Measurements from ENCODE around the gene CACNB1.
"Not testable (repeated sequence)": the region's sequence is repeated elsewhere in the genome, so short reads cannot be mapped to it uniquely, and the experiment has no call there.

Gene CACNB1

DNA sequence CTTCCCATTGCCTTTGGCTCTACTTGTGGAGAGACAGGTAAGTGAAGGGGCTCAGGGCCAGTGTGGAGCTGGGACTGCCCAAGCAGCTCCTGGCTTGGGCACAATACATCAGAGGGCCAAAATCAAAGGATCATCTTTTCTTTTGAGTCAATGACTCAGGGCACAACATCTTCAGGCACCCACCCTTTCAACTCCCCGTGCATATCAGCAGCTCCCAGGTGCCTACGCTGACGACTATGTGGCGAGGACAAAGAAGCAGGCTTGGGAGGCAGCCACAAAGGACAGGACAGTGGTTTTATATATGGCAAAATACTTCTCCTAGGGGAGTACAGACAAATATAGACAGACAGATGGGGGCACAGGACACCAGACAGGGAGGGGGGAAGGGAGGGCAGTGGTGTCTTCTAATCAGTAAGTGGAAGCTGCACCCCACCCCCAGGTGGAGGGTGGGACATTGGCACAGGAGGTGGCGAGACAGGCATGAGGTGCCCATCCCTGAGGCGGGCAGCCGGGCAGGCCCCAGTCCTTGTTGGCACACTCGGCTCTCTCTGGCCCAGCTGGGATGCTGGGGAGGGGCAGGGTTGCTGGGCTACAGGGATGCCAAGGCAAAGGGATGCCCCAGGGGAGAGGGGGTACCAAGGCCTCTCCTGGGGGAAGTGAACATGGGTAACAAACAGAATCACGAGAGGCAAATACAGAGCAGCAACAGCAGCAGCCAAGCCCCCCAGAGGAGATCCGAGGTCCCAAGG, 23.8 kb downstream of the CACNB1 start:
- DNase-seq = no peak

DNA sequence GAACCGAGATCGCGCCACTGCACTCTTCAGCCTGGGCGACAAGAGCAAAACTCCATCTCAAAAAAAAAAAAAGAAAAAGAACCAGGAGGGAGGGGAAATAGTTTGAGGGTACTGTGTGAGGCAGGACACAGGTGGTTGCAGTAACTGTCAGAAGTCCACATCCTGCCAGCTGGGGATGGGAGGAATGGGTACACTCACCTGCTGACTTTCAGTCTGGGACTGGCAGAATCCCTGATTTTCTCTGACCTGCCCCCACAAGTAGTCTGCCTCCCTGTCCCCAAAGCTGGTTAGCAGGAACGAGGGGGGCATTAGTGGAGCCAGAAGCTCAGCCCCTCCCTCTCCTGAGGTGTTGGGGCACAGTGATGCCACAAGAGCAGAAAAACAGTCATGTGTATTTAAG, 24.4 kb downstream of the CACNB1 start:
- no peak for DNase-seq

DNA sequence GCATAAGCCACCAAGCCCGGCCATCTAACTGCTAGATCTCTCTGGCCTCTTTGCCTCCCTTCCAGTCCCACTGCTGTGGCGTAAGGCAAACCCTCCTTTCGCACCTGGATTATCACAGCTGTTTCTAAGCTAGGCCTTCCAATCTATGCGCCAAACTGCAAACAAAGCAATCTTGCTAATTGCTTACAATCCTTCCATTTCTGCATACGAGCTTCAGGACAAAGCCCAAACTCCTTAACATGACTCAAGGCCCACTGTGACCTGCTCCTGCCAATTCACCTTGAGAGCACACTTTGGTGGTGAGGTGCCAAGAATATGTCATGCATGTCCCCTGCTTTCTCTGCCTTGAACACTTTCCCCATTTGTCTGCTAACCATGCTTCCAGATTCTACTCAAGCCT, 25.5 kb downstream of the CACNB1 start:
- DNase-seq = no peak

DNA sequence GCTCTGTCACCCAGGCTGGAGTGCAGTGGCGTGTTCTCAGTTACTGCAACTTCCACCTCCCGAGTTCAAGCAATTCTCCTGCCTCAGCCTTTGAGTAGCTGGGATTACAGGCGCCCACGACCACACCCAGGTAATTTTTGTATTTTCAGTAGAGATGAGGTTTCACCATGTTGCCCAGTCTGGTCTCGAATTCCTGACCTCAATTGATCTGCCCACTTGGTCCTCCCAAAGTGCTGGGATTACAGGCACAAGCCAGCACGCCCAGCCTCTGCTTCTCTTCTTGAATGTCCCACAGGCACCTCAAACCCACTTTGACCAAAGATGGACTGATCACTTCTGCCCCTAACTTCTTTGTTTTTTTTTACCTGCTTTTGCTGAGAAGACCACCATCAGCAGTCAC, 26.9 kb downstream of the CACNB1 start:
- DNase-seq = no peak

DNA sequence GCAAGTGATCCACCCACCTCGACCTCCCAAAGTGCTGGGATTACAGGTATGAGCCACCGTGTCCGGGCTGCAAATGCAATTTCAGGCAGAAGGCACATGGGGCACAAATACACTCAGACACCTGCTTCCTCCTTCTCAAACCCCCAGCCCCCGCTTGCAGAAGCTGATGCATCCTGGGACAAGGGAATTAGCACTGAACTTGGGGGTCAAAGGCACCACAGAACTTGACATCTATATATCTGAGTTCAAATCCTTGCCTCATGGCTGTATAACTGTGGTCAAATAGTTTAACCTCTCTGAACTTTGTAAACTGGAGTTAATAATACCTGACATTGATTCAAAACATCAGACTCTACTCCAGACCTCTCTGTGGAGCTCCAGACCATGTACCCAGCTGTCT, 27.4 kb downstream of the CACNB1 start:
- no peak for DNase-seq

DNA sequence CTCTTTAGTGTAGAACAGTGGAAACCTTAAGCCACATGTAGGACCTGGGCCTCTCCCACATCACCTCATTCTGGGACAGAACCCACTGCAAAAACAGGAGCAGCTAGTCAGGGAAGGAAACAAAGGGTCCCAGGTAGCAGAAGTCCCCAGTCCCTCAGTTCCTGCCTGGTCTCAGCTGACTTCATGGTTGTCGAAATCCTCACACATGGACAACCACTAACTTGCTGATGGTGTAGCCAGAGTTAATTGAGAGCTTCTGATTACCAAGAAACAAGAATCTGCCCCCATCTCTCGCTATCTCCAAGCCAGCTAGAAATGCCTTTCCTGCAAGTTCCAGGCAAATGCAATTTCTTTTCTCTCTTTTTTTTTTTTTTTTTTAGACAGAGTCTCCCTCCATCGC, 28.0 kb downstream of the CACNB1 start:
- no peak for DNase-seq

DNA sequence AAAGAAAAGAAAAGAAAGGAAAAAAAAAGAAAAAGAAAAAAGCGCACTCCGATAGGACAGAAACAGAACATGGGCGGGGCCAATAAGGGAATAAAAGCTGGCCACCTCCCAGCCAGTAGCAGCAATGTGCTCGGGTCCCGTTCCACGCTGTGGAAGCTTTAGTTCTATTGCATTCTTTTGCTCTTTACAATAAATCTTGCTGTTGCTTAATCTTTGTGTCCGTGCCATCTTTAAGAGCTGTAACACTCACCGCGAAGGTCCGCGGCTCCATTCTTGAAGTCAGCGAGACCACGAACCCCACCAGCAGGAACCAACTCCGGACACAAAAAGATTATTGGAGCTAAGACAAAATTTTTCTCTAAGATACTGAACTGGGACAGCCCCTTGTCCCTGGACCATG, 28.4 kb downstream of the CACNB1 start:
- DNase-seq = no peak

DNA sequence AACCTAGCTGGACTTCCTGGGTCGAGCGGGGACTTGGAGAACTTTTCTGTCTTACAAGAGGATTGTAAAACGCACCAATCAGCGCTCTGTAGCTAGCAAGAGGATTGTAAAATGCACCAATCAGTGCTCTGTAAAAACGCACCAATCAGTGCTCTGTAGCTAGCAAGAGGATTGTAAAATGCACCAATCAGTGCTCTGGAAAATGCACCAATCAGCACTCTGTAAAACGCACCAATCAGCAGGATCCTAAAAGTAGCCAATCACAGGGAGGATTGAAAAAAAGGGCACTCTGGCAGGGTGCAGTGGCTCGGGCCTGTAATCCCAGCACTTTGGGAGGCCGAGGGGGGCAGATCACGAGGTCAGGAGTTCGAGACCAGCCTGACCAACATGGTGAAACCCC, 29.0 kb downstream of the CACNB1 start:
- not testable (repeated sequence) for DNase-seq

DNA sequence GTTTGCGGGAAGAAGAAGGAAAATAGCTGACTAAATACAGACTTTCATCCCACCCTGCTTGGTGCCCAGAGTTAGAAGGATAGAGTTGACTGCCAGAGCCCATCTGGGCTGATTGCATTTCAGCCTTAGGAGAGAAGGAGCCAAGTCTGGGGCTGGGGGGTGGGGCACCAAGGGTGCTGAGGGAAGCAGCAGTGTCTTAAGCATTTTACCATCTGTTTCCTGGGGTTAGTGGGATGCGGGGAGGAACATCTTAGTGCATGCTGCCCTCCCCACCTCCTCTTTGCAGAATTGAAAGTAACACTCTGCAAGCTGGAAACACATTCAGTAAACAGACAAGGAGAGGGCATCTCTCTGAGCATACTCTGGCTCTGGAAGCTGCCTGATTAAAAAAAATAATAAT, 30.0 kb downstream of the CACNB1 start:
- DNase-seq = no peak

DNA sequence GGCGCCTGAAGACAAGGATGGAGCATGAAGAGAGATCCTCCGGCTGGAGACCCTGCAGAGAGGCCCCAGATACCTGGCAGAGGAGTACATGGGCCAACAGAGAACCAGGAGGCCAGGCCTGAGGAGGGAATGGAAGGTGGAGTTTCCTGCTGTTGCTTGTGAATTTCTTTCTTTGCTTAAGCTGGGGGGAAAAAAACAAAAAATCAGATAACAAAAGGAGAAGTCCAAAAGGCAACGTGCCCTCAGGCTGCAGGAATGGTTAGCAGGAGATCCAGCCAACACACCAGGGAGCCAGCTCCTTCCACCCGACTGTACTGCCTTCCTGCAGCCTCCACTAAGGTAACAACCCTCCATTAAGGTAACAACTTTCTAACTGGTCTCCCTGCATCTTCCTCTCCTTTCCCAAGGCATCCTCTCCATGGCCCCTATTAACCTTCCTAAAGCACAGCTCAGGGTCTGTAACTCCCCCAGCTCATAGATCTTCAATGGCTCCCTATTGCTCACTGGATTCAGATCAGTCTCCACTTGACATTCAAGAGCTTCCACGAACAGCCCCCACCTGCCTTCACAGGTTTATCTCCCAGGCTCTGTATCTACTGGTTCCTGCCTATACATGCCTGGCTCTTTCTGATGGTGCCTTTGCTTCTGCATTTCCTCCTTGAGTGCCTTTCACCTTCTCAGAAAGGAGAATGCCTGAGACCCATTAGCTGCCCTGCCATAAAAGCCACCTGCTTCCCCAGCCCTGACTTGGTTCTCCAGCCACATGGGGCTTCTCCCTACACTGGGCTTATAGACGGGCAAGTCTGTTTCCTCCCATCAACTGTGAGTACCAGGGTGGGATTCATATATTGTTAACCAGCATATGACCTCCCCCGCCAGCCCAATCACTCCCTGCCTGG, 30.8 kb downstream of the CACNB1 start:
- no peak for DNase-seq

DNA sequence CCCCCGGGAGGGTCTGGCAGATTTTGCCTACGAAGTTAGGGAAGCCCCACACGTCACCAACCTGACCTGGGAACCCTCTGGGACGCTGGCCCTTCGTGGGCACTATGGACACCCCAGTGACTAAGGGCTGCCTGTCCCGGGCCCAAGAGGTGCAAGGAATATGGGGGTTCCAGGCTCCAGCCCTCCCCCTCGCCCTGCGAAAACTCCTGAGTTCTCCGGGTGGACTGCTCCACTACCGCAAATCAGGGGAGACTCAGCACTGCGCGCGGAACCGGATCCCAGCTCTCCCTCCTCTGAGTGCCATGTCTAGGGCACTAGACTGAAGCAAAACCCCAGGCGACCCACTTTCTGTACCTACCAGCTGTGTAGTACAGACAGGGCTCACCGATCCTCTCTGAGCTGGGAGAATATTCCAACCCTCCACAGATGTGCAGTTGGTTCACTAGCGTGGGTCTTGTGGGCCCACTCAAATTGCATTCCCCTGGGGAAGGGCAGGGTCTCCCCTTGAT, 31.6 kb downstream of the CACNB1 start, which contains the start of gene ARL5C:
ARL5C (minus strand) TSS at position 321 of the 509 bp plus-strand sequence. CDS start 401 bp downstream, outside the sequence.
- DNase-seq = no peak

DNA sequence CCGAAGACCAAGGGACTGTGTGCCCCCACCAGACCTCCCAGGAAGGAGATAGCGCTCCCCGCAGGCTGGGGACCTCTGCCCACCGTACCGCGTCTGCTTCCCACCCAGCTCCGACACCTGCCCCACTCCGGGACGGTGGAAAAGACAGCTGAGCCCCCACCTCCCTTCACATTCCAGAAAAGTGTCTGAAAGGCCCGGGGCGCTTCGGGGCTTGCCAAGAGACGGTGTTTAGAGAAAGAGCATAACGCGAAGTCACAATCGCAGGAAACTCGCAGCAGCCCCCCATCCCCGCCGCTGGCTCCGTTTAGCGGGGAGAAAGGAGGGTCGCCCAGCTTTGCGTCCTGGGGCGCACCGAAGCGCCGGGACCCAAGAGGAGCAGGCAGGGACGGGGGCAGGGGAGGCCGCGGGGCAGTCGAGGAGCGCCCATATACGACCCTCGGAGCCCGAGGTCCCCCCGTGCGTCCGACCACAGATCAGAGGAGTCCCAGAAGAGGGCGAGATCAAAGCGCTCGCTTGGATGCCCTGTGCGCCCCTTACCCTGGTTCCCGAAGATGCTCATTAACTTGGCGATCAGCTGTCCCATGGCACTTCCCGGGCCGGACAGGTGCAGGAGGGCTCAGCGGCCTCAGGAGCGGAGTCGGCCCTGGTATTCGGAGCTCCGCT, 32.2 kb downstream of the CACNB1 start:
- no peak for DNase-seq

DNA sequence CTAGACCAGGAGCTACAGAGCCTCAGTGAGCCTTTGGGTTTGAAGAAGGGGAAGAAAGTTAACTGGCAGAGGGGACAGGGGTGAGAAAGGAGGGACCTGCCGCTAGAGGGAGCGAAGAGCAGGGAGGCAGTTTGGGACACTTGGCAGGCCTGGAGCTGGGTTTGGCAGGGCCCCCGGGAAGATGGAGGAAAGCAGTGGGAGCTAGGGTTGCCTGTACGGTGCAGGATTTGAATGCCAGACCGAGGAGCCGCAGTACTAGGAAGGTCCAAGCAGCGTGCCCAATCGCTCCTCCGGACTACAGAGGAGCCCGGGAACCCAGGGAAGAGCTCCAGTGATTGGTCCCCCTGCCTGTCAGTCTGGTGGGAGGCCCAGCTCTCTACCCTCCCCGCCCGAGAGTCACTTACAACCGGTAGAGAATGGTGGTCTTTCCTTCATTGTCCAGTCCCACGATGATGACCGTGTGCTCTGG, 32.8 kb downstream of the CACNB1 start:
- DNase-seq = peak; percentile 45

DNA sequence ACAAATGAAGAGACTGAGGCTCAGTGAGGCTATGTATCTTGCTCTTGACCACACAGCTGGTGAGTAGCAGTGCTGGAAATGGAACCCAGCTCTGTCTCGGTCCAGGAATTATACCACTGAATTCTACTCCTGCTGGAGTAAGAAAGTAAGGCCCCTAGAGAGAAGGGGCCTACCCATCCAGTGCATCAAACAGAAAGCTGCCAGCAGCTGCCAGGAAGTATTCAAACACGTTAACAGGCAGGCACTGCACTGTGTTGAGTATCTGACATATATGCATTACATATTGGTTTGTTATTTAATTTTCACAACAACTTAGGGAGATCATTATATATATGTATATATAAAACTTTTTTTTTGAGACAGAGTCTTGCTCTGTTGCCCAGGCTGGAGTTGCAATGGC, 35.5 kb downstream of the CACNB1 start:
- DNase-seq = no peak

DNA sequence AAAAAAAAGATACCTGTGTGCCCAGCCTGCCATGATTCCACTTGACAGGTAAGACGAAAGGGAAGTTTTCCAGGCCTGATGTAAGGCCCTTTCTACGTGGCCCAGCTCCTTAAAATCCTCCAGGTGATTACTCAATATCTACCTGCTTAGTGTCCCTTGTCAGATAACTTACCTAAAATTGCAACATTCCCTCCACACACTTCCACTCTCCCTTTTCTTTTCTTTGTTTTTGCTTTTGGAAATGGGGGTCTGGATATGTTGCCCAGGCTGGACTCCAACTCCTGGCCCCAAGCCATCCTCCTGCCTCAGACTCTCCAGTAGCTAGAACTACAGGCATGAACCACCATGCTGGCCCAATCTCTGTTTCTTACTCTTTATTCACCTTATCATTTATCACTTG, 38.8 kb downstream of the CACNB1 start:
- no peak for DNase-seq

DNA sequence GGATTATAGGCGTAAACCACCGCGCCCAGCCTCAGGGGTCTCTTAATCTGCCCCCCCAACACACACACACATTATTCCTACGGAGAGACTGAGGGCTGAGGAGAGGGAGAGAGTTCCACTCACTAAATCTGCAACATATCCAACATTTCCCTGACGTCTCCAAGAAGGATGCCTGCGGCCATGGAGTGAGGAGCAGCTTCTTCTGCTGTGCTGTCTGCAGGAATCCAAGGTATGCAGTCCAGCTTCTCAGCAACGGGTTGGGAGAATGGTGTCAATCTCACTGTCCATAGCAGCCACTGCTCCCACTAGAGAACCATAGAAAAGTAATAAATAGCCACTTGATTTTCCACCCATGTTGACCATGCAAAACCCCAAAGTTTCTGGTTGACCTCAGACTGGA, 41.0 kb downstream of the CACNB1 start:
- DNase-seq = no peak

DNA sequence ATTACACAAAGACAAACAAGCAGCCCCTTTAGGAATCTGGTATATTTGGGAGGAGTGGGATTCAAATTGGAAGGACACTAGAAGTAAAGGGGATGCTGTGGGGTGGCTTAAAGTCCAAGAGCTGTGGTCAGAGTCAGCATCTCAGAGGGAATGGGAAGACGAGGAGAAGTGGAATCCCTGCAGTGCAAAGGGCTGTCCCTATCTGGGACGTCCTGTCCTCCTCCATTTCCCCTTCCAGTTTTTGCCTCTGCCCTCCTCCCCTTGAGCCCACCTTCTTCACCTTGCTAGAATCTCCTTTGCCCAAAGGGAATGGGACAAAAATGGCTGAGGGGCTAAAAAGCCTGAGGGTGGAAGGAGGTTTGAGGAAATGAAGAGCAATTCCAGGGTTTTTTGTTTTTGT, 41.8 kb downstream of the CACNB1 start:
- no peak for DNase-seq

DNA sequence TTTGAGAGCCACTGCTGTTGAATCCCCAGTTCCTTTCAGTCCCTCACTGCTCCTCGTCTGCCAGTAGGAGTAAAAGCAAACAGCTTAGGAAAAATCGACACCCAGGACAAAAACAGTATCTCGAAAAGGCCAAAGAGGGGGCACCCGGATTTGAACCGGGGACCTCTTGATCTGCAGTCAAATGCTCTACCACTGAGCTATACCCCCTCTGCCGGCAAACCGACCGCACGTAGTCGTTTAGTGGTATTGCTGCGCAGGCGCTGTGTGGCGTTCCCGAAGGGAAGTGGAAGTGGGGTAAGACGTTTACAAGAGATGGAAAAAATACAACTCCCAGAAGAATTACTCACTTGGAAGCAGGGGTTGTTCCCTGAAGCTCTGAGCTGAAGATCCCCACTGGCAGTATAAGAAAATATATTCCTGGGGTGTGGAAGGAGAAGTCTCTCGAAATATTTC, 43.8 kb downstream of the CACNB1 start:
- peak; percentile 56 for DNase-seq

DNA sequence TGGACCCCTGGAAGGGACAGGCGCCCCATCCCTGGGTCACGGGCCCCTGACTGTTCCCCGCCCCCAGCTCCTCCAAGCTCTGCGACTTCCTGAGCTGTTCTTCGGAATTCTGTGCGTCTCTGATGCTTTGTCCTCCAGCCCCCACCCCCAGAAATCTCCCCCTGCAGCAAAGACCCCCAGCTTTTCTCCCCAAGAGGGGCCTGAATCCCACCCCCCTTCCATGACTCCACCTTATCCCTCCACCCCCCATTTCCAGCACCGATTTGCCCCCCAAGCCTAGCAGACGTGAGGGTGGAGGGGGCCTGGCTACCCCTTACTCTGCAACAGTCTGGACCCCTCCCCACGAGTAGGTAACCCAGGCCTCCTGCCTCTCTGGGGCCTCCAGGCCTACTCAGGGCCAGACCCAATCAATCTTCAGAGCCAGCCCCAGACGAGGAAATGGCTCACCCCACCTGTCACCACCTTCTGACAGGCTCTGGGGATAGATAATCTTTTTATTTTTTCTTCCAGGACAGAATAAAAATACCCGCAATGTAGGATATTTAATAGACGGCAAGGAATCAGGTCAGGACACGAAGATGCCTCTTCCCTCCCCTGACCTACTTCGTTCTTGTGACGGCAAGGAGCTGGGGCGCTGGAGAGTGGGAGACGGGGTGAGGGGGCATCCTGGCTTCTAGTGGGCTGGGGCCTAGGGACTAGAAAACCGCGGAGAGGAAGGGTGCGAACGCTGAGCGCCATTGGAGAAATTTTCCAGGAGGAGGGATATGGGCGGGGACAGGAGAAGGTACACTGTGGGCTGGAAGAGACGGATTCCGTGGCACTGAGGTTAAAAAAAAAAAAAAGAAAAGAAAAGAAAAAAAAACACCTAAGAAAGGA, 45.3 kb downstream of the CACNB1 start:
- no peak for DNase-seq

DNA sequence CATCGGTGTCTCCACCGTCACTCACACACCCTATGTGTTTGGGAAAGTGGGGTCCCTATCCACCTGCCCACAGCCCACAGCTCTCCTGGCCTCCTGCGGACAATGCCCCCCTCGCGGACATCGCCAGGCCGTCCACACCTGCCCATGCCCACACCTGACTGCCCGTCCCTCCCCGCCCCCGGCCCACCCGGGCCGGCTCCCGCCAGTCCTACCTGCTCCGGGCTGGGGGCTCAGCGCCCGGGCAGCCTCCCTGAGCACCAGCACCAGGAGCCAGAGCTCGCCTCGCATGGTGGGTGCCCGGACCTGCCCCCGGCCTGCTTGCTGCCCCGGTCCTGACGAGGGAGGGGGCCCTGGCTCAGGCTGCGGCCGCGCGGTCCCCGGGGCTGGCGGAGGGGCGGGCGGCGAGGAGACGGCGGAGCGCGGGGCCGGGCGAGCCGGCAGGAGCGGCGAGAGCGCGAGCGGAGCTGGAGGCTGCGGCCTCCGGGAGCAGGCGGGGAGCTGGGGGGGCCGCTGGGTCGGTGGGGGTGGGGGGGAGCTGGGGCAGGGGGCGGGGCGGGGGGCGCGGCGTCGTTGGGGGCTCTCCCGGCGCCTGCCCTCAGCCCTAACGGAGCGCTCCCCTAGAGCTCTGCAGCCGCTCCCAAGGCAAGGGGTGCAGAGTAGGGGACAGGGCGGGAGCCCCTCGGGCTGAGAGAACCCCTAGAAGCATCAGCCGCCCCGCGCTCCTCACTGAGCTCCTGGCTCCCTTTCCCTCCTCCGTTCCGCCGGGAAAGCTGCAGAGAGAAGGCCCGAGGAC, 46.1 kb downstream of the CACNB1 start, which contains the start of gene PLXDC1:
PLXDC1 (minus strand) TSS at position 488 of the 793 bp plus-strand sequence; CDS start at position 288, 200 bp downstream.
- DNase-seq = no peak

DNA sequence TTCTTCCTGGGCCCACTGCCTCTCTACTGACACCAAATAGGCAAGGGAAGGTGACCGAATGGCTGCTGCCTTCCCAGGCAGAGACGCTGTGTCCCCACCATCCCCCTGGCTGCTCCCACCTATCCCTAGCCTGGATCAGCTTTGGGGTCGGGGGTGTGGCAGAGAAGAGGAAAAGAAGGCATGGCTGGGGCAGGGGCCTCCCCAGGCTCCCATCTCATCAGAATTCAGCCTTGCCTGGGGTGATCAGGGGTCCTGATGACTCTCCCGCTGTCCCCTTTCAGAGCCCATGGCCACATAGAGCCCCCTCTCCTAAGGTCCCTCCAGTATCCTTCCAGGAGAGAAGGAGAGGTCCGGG, 46.7 kb downstream of the CACNB1 start:
- DNase-seq = no peak

All from NCI-H2029 (cell line).